Kidney glomerular epithelial cell (primary cell): ENCODE measurements around the gene PPP1R14B.
"Not testable (repeated sequence)": the region's sequence is repeated elsewhere in the genome, so short reads cannot be mapped to it uniquely, and the experiment has no call there.

Experiments used
- DNase-seq: peaks from one replicate; lab custom pipeline; 2025; lab: John Stamatoyannopoulos, UW

PPP1R14B gene

GRCh38 chr11:64260147-64260708 lies 13.5 kb upstream of the PPP1R14B start:
- no peak for DNase-seq

GRCh38 chr11:64259533-64260067 lies 12.9 kb upstream of the PPP1R14B start:
- DNase-seq: no peak

GRCh38 chr11:64258946-64259532 lies 12.3 kb upstream of the PPP1R14B start:
- DNase-seq: no peak

GRCh38 chr11:64258356-64258755 lies 11.6 kb upstream of the PPP1R14B start:
- no peak for DNase-seq

- no peak for DNase-seq
Measured at GRCh38 chr11:64256300-64256699, 9.6 kb upstream of the PPP1R14B start.

- DNase-seq: no peak
Measured at GRCh38 chr11:64255135-64256128, 8.7 kb upstream of the PPP1R14B start.

GRCh38 chr11:64254326-64254725 lies 7.6 kb upstream of the PPP1R14B start:
- no peak for DNase-seq

GRCh38 chr11:64253481-64253880 lies 6.7 kb upstream of the PPP1R14B start:
- DNase-seq: no peak

GRCh38 chr11:64253043-64253442 lies 6.3 kb upstream of the PPP1R14B start:
- DNase-seq: no peak

GRCh38 chr11:64252003-64252872 lies 5.5 kb upstream of the PPP1R14B start:
- DNase-seq: no peak

GRCh38 chr11:64251753-64252002 lies 4.9 kb upstream of the PPP1R14B start:
- DNase-seq: no peak

- DNase-seq: no peak
Measured at GRCh38 chr11:64251016-64251752, 4.4 kb upstream of the PPP1R14B start, which contains the start of gene PLCB3. Gene PLCB3, plus strand, starts transcription at chr11:64251530. Its CDS starts 120 bp downstream, at chr11:64251650.

GRCh38 chr11:64250415-64251015 lies 3.8 kb upstream of the PPP1R14B start:
- DNase-seq: no peak

- DNase-seq: no peak
Measured at GRCh38 chr11:64249563-64250414, 3.0 kb upstream of the PPP1R14B start.

- no peak for DNase-seq
Measured at GRCh38 chr11:64249038-64249437, 2.3 kb upstream of the PPP1R14B start.

- DNase-seq: no peak
Measured at GRCh38 chr11:64248578-64248977, 1.8 kb upstream of the PPP1R14B start.

GRCh38 chr11:64247729-64248531 lies 1.2 kb upstream of the PPP1R14B start:
- DNase-seq: no peak

GRCh38 chr11:64246621-64246870 lies 197 bp downstream of the PPP1R14B start:
- DNase-seq: not testable (repeated sequence)
